ENCODE results near the gene TIMP2. TPM values are rescaled to one million over a fixed set of nuclear protein-coding genes. Genes with fewer than 3 reads are reported as not detected.

The TIMP2 gene
- total and polyA plus RNA-seq, 2 of the 4 experiments (the other 2 are of a cell fraction), result 43.9 to 416 TPM

DNA sequence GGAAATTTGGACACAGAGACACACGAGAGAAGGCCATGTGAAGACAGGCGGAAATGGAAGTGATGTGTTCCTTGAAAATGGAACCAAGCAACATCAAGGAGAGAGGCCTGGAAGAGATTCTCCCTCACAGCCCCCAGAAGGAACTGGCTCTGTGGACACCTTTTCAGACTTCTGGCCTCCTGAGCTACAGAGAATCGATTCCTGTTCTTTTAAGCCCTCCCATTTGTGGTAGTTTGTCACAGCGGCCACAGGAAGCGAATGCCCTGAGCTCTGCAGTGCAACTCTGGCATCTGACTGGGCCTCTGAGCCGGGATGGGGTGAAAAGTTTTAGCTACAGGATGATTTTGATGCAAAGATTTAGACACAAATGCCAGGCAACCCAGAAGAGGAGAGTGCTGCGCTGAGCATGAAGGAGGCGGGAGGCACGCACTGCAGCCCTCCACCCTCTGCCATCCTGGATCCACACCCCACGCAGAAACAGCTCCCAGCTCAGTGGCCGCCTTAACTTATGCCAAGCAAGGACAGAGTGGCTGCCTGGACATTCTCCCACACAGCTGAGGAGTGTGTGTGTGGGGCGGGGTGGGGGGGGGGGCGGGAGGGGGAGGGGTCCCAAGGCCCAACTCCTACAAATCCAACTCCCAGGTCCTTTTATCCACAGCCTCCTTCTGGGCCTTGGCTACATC, 2.2 kb downstream of the TIMP2 start (continued):
- no peak for TF ChIP-seq MXI1 (IDR thresholded peaks at IDR 0.05; ENCODE audit: borderline replicate concordance, low read depth, low read length)

DNA sequence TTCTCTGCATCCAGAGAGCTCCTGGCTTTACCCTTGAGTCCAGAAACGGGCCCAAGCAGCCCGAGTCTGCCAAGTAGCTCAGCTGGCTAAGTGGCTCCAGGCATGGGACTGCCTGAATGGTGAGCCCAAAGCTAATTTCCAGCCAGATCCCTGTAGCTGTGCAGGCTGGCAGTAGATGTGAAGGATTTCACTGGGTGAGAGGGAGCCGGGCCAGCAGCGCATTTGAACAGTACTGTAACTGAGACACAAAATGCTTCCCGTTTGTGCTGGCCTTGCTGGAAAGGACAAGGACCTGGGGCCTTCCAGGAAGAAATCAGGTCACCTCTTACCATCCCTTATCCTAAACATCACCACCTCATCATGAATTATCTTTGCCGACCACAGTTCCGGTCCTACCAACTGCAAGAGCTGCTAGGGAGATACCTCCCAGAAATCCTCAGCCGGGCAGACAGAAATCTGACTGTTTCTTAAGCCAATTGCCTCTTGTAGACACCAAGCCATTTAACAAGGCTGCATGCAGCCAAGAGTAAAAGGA, 3.7 kb downstream of the TIMP2 start:
- dilution Hi-C loops (cut with HindIII; ENCODE audit: low sequenced_read_pairs, unreplicated experiment), result no loop called here
- Histone ChIP-seq H3K4me1 (ENCODE audit: control insufficient read depth, insufficient read depth, low read length) (peaks cover 39% of the 10 kb centered on the region), H2BK20ac (ENCODE audit: low read depth, low read length) (no peak overlapping the region)

More for the DNA sequence above, 3.7 kb downstream of the TIMP2 start:
- peak overlapping the region; percentile 66 for H3K4me2 ChIP-seq (ENCODE audit: low read depth, low read length)
- peaks cover 0 to 68% of the 10 kb centered on the region in 2 experiments; a peak in 3 of 4 replicates for H3K79me1 ChIP-seq (ENCODE audit: low read depth in 1 of 2, low read length in 2 of 2)
- peak overlapping the region; percentile 59 for H3K14ac ChIP-seq (replicated peaks; ENCODE audit: low read depth, low read length)
- peaks cover 36% of the 10 kb centered on the region for H3K9me1 ChIP-seq (ENCODE audit: insufficient read depth, low read length)
- peak overlapping the region; percentile 29 for H3K23ac ChIP-seq (ENCODE audit: low read depth, low read length)
- ATAC-seq (ENCODE audit: low read depth) (no peak), DNase-seq (no peak)
- no peak overlapping the region for H4K5ac ChIP-seq (ENCODE audit: low read depth, low read length)
- no peak overlapping the region for H3K56ac ChIP-seq (ENCODE audit: extremely low read depth, insufficient read depth, low read length)
- in situ Hi-C loops (cut with MboI; ENCODE audit: low sequenced_read_pairs) (no loop called here), intact Hi-C loops (cut with micrococcal nuclease) (no loop called here)
- no peak overlapping the region for H3K18ac ChIP-seq (ENCODE audit: low read depth, low read length)
- H2BK5ac ChIP-seq (ENCODE audit: low read depth, low read length, poor library complexity, severe bottlenecking), result no peak overlapping the region
- no peak overlapping the region for H3K4me3 ChIP-seq (ENCODE audit: insufficient read depth, low read depth, low read length)
- no peak overlapping the region; the same call in 1 of the 2 replicates for H2AK5ac ChIP-seq (ENCODE audit: low read depth, low read length)
- TF ChIP-seq NFE2L2 (IDR thresholded peaks at IDR 0.05; ENCODE audit: low read depth, low read length) (no peak), POLR2A (IDR thresholded peaks at IDR 0.05; ENCODE audit: low read depth, low read length) (no peak), CHD1 (IDR thresholded peaks at IDR 0.05; ENCODE audit: low read depth, low read length) (no peak), FOS (IDR thresholded peaks at IDR 0.05; ENCODE audit: low read depth, low read length) (no peak), CEBPB (IDR thresholded peaks at IDR 0.05; ENCODE audit: low read depth, low read length) (no peak), MAFK (IDR thresholded peaks at IDR 0.05; ENCODE audit: low read depth, low read length) (no peak), MXI1 (IDR thresholded peaks at IDR 0.05; ENCODE audit: borderline replicate concordance, low read depth, low read length) (no peak), SMC3 (IDR thresholded peaks at IDR 0.05; ENCODE audit: low read depth, low read length) (no peak), BHLHE40 (IDR thresholded peaks at IDR 0.05; ENCODE audit: low read depth, low read length) (no peak), RFX5 (IDR thresholded peaks at IDR 0.05; ENCODE audit: low read depth, low read length) (no peak), RCOR1 (IDR thresholded peaks at IDR 0.05; ENCODE audit: insufficient replicate concordance, low read length) (no peak), MAZ (IDR thresholded peaks at IDR 0.05; ENCODE audit: borderline replicate concordance, low read depth, low read length) (no peak)
- TF ChIP-seq, protein P1, sequence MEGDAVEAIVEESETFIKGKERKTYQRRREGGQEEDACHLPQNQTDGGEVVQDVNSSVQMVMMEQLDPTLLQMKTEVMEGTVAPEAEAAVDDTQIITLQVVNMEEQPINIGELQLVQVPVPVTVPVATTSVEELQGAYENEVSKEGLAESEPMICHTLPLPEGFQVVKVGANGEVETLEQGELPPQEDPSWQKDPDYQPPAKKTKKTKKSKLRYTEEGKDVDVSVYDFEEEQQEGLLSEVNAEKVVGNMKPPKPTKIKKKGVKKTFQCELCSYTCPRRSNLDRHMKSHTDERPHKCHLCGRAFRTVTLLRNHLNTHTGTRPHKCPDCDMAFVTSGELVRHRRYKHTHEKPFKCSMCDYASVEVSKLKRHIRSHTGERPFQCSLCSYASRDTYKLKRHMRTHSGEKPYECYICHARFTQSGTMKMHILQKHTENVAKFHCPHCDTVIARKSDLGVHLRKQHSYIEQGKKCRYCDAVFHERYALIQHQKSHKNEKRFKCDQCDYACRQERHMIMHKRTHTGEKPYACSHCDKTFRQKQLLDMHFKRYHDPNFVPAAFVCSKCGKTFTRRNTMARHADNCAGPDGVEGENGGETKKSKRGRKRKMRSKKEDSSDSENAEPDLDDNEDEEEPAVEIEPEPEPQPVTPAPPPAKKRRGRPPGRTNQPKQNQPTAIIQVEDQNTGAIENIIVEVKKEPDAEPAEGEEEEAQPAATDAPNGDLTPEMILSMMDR (conservative IDR thresholded peaks at IDR 0.05; ENCODE audit: low read depth, low read length), result no peak
- TF ChIP-seq, protein P2, sequence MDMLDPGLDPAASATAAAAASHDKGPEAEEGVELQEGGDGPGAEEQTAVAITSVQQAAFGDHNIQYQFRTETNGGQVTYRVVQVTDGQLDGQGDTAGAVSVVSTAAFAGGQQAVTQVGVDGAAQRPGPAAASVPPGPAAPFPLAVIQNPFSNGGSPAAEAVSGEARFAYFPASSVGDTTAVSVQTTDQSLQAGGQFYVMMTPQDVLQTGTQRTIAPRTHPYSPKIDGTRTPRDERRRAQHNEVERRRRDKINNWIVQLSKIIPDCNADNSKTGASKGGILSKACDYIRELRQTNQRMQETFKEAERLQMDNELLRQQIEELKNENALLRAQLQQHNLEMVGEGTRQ (IDR thresholded peaks at IDR 0.05; ENCODE audit: low read depth, low read length), result no peak
- 28% methylated on average over 3 of the region's 8 CpGs; no CpG with 5 or more reads in 1 of the 2 experiments for WGBS, 2 experiments (ENCODE audit: extremely low coverage in 2 of 2, insufficient read length in 1 of 2)
- peaks cover 9% of the 10 kb centered on the region for H3K36me3 ChIP-seq (ENCODE audit: control insufficient read depth, insufficient read depth, low read length)
- no peaks in the 10 kb centered on the region for H3K9me3 ChIP-seq (ENCODE audit: control insufficient read depth, insufficient read depth, low read length)
- H3K9ac ChIP-seq (ENCODE audit: low read depth, low read length), result peak overlapping the region; percentile 12; the same call in 1 of the 2 replicates
- peak overlapping the region; percentile 44; the same call in 1 of the 2 replicates for H3K27ac ChIP-seq (ENCODE audit: insufficient read depth, low read length)
- H4K8ac ChIP-seq (ENCODE audit: low read depth in 2 of 2, low read length in 2 of 2), result no peak overlapping the region
- no peak overlapping the region for H2BK120ac ChIP-seq (ENCODE audit: low read depth, low read length)
- H2AFZ ChIP-seq (replicated peaks; ENCODE audit: low read length, poor library complexity), result no peak overlapping the region
- H3K27me3 ChIP-seq (ENCODE audit: control insufficient read depth, insufficient read depth, low read length), result no peaks in the 10 kb centered on the region
- CTCF ChIA-PET, result interaction anchor here (0.6 to 0.7 kb wide), 2 partner anchors 23 to 55 kb away, joined by 3 to 5 read pairs; no protein-coding TSS in a partner anchor
- no TSS peak for BruUV-seq (replicated peaks)
- POLR2A ChIA-PET (ENCODE audit: unreplicated experiment), result no interaction called here
- H2AK9ac ChIP-seq (replicated peaks; ENCODE audit: low read depth, low read length, poor library complexity), result no peak overlapping the region
- H4K20me1 ChIP-seq (ENCODE audit: insufficient read depth, low read length), result peaks cover 77% of the 10 kb centered on the region
- H3K4ac ChIP-seq (ENCODE audit: low read depth, low read length), result peak overlapping the region; percentile 42
- H2BK15ac ChIP-seq (ENCODE audit: low read depth, low read length), result no peak overlapping the region; the same call in 2 of the 3 replicates
- no peak overlapping the region; the same call in 1 of the 2 replicates for H4K91ac ChIP-seq (ENCODE audit: insufficient read depth, low read depth, low read length)
